HEK293T (cell line): Measurements from ENCODE around the gene DLG1.

ENCODE experiments used
- CTCF ChIA-PET: fragments of 350-600 bp; formaldehyde crosslinking; extraction: SDS; loops from one replicate; lab custom pipeline; 2021; ENCODE audit warnings: antibody characterized with exemption, inconsistent platforms; lab: Yijun Ruan, JAX
- POLR2A ChIA-PET: fragments of 350-600 bp; formaldehyde crosslinking; extraction: SDS; loops from one replicate; lab custom pipeline; 2020; ENCODE audit warnings: antibody characterized with exemption, inconsistent platforms; lab: Yijun Ruan, JAX
- DNase-seq: peaks from one replicate; pipeline ENCODE4 v3.0.0; 2012; ENCODE audit warnings: mixed read lengths; ENCODE audit errors: extremely low spot score
- ARNT ChIP-seq: fragments of 450-650 bp; IDR thresholded peaks from 2 replicates; pipeline ENCODE4 v1.6.1; 2017; ENCODE audit warnings: mild to moderate bottlenecking
- BHLHE40 ChIP-seq: fragments of 450-650 bp; IDR thresholded peaks from 2 replicates; pipeline ENCODE4 v1.6.1; 2016; ENCODE audit warnings: mild to moderate bottlenecking, moderate library complexity, borderline replicate concordance
- CTBP1 ChIP-seq: fragments of 450-650 bp; IDR thresholded peaks from 2 replicates; pipeline ENCODE4 v1.6.1; 2016; ENCODE audit warnings: borderline replicate concordance
- ELF4 ChIP-seq: fragments of 450-650 bp; IDR thresholded peaks from 2 replicates; pipeline ENCODE4 v1.6.1; 2017; ENCODE audit warnings: antibody characterized with exemption
- FOXA1 ChIP-seq: fragments of 450-650 bp; IDR thresholded peaks from 2 replicates; pipeline ENCODE4 v1.6.1; 2016; ENCODE audit warnings: mild to moderate bottlenecking
- FOXK2 ChIP-seq: fragments of 450-650 bp; IDR thresholded peaks from 2 replicates; pipeline ENCODE4 v1.6.1; 2016; ENCODE audit warnings: mild to moderate bottlenecking
- FOXM1 ChIP-seq: fragments of 450-650 bp; IDR thresholded peaks from 2 replicates; pipeline ENCODE4 v1.6.1; 2017; ENCODE audit warnings: mild to moderate bottlenecking, borderline replicate concordance
- HDGF ChIP-seq: fragments of 450-650 bp; IDR thresholded peaks from 2 replicates; pipeline ENCODE4 v1.6.1; 2017; ENCODE audit warnings: antibody characterized with exemption, borderline replicate concordance
- L3MBTL2 ChIP-seq: fragments of 450-650 bp; conservative IDR thresholded peaks from 2 replicates; pipeline ENCODE4 v1.6.1; 2016; ENCODE audit warnings: mild to moderate bottlenecking
- LEF1 ChIP-seq: fragments of 450-650 bp; IDR thresholded peaks from 2 replicates; pipeline ENCODE4 v1.6.1; 2017; ENCODE audit warnings: mild to moderate bottlenecking, borderline replicate concordance
- NFRKB ChIP-seq: fragments of 450-650 bp; IDR thresholded peaks from 2 replicates; pipeline ENCODE4 v1.6.1; 2016; ENCODE audit warnings: mild to moderate bottlenecking, moderate library complexity
- SP1 ChIP-seq: fragments of 450-650 bp; IDR thresholded peaks from 2 replicates; pipeline ENCODE4 v1.6.1; 2017
- SUZ12 ChIP-seq: fragments of 450-650 bp; IDR thresholded peaks from 2 replicates; pipeline ENCODE4 v1.6.1; 2016; ENCODE audit warnings: mild to moderate bottlenecking
- TARDBP ChIP-seq: fragments of 450-650 bp; IDR thresholded peaks from 2 replicates; pipeline ENCODE4 v1.6.1; 2016
- ZNF384 ChIP-seq: fragments of 450-650 bp; IDR thresholded peaks from 2 replicates; pipeline ENCODE4 v1.6.1; 2016
- TF ChIP-seq, protein P1 (sequence below): fragments of 450-650 bp; IDR thresholded peaks from 2 replicates; pipeline ENCODE4 v1.6.1; 2016

The DLG1 gene

DNA sequence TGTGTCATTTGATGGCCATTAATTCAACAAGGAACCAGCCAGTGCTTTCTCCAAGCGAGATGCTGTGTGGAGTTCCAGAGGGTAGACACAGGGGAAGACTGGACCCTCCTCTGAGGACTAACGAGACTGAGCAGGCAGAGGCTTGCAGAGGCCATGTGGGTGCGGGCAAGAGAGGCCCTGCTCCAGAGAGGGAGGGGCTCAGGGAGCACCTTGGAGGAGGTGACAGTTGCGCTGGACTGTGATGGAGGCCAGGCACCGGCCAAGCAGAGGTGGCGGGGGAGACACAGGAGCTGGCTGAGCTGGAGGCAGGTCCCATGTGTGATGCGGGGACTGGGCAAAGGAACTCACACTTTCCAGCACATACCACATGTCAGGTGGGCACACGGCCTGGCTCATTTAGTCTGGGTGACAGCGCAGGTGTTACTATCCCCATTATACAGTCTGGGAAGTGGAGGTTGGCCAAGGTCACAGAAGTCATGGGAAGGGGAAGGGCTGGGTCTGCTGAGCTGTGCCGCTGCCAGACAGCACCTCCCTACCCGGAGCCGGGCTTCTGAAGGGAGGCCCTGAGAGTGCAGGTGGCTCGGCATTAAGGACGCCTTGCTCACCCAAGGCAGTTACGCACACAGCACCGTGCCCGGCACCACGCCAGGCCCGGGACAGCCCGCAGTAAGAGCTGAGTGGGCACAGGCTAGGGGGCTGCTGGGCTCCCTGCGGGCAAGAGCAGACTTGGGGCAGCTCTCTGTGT is 272.5 kb downstream of the DLG1 start:
- ChIA-PET POLR2A (interaction anchor here (0.7 kb wide), 1 partner anchor 153 kb away, joined by 3 read pairs; no protein-coding TSS in a partner anchor), CTCF (no interaction called here)
- no peak for DNase-seq
- TF ChIP-seq BHLHE40 (no peak), SUZ12 (no peak), L3MBTL2 (no peak), FOXA1 (no peak), HDGF (no peak), ZNF384 (no peak), CTBP1 (no peak), SP1 (no peak), NFRKB (no peak), FOXM1 (no peak), ARNT (no peak), LEF1 (no peak), ELF4 (no peak), TARDBP (no peak), FOXK2 (no peak)
- TF ChIP-seq, protein P1, sequence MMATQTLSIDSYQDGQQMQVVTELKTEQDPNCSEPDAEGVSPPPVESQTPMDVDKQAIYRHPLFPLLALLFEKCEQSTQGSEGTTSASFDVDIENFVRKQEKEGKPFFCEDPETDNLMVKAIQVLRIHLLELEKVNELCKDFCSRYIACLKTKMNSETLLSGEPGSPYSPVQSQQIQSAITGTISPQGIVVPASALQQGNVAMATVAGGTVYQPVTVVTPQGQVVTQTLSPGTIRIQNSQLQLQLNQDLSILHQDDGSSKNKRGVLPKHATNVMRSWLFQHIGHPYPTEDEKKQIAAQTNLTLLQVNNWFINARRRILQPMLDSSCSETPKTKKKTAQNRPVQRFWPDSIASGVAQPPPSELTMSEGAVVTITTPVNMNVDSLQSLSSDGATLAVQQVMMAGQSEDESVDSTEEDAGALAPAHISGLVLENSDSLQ = no peak

DNA sequence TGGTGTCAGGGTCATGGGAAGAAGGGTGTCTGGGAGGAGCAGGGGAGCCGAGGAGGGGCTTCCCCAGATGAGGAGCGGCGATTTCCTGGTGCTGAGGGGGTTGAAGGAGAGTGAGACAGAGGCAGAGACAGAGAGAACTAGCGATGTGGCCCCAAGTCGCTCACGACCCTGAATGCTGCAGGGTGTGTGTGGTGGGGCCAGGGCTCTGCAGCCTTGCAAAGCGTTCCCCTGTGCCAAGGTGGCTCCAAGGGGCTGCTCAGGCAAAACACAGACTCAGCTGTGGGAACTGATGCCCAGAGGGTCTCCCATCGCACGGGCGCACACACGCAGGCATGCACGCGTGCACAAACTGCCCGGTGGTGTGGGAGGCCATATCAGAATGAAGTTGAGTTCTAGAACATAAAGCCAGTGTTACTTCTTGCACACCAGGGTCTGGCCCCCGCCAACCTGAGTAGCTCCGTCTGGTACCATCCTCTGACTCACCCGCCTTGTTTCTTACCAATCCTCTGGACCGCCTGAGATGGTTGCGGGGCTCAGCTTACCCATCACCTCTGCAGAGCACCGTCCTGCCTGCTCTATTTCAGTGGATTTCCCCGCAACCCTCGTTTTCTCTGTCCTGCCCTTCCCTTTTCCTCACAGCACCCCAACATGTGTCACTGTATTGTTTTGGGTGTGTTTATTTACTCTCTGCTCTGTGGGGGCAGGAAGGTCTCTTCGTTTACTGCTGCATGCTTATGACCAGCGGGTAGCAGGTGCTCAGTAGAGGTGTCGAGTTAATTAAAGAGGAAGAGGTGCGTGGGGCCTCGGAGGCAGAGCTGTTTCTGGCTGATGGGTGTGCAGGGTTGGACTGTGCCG is 273.3 kb downstream of the DLG1 start:
- TF ChIP-seq ELF4 (no peak), BHLHE40 (no peak), SP1 (no peak), FOXM1 (no peak), NFRKB (no peak), TARDBP (no peak), CTBP1 (no peak), ZNF384 (no peak), L3MBTL2 (no peak), FOXA1 (no peak), FOXK2 (no peak), SUZ12 (no peak), LEF1 (no peak), HDGF (no peak), ARNT (no peak)
- TF ChIP-seq, protein P1 = no peak
- ChIA-PET CTCF (no interaction called here), POLR2A (interaction anchor here (0.7 kb wide), 1 partner anchor 154 kb away, joined by 3 read pairs; no protein-coding TSS in a partner anchor)
- DNase-seq = no peak

DNA sequence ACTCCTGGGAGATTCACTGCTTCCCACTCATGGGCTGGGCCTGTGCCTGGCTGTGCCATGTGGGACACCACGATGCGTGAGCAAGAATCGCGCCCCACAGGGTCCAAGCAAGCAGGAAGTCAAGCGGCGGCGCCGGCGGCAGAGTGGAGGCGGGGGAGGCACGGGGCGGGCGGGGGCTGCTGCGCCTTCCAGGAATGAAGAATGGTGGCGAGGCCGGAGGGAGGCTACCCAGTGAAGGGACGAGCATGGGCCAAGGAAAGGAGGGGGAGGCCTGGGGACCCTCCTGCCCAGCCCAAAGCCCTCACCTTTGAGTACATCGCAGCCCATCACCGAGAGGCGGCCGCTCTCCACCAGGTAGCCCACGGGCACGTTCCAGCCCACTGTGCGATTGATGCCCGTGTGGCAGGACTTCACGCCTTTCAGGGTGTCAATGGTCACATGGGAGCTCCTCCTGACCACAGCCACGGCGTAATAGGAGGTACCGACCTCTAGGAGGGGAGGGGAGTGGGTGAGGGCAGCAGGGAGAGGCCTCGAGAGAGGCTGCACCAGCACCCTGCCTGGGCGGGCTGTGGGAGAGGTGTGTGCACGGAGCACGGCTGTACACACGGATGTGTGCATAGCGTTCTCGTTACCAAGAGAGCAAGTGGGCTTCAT is 274.3 kb downstream of the DLG1 start:
- DNase-seq = no peak
- POLR2A ChIA-PET = no interaction called here
- CTCF ChIA-PET = no interaction called here
- TF ChIP-seq SP1 (no peak), ZNF384 (no peak), TARDBP (no peak), SUZ12 (no peak), NFRKB (no peak), CTBP1 (no peak), FOXK2 (no peak), FOXA1 (no peak), ARNT (no peak), L3MBTL2 (no peak), HDGF (no peak), BHLHE40 (no peak), ELF4 (no peak)

DNA sequence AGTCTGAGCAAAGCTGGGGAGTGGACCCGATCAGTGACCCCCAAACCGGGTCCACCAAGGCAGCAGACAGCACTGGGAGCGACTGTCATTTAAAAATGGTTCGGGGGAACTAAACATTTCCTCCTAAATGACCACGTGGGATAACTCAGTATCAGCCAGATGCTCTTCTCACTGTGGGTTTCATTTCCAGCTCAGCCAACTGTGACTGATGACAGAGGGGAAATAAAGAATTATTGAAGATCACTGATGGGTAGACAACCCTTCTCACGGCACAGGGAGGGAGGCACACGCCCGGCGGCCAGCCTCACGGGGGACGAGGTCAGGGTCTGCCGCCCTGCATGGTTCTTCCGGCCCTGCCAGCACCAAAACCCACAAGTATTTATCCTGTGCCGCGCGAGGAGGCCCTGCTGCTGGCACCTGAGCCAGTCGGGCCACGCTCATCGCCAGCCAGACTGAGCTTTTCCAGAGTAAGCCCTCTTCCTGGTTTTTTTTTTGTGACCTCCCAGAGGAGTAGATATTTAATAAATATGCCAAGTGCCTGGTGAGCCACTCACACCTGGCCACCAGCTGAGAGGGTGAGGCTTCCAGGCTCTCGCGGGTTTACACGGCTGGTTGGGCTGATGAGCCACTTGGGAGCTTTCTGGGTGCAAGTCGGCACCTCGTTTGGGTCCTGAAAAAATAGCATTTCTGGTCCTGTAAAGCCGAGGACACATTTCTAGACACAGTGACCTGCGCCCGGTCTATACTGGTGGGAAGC is 275.0 kb downstream of the DLG1 start:
- no peak for DNase-seq
- ChIA-PET POLR2A (no interaction called here), CTCF (no interaction called here)
- TF ChIP-seq ELF4 (no peak), SP1 (no peak), HDGF (no peak), LEF1 (no peak), L3MBTL2 (no peak), SUZ12 (no peak), BHLHE40 (no peak), FOXA1 (no peak)

DNA sequence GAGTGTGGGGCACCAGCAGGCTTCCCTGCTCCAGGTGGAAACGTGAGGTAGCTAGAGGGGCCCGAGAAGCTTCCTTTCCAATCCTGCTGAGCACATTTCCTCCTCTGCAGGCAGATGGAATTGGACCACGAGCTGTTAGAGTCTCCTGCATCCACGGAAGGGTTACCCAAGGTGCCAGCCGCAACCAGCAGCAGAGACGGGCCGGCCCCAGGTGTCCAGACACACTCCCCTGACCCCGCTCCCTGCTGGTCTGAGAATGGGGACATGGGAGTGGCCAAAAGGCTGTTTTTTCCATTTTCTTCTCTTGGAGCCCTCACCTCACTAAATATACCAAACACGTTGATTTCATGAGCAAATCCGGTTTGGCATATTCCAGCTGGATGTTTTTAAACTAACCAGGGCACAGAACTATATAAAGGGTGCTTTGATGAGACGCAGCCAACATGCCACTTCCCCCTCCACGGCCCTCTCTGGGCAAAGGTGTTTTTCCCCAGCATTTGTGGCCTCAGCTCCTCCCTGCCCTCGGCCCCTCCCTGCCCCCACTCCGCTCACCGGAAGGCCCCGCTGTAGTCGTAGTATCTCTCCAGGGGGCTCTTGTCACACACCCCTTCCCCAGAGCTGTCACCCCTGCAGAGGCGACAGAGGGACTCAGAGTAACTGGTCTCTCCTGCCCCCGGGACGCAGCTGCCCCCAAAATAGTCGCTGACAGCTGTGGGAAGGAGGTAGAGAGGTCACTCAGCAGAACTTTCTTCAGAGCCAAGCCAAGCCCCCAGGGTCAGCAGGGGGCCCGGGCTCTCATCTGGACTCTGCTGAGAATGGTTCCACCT is 275.8 kb downstream of the DLG1 start:
- CTCF ChIA-PET = no interaction called here
- DNase-seq = no peak
- POLR2A ChIA-PET = no interaction called here
- TF ChIP-seq CTBP1 = no peak
- TF ChIP-seq, protein P1 = no peak
- no peak for TF ChIP-seq HDGF
- TF ChIP-seq FOXK2 = no peak
- no peak for TF ChIP-seq FOXA1
- TF ChIP-seq TARDBP = no peak
- TF ChIP-seq SP1 = no peak
- TF ChIP-seq NFRKB = no peak
- no peak for TF ChIP-seq ARNT
- TF ChIP-seq BHLHE40 = no peak
- TF ChIP-seq L3MBTL2 = no peak
- no peak for TF ChIP-seq ZNF384
- no peak for TF ChIP-seq FOXM1
- no peak for TF ChIP-seq SUZ12
- no peak for TF ChIP-seq ELF4
- TF ChIP-seq LEF1 = no peak
